Measurements from ENCODE around the gene SHROOM3. TPM values are rescaled to one million over a fixed set of nuclear protein-coding genes. Genes with fewer than 3 reads are reported as not detected.

Gene SHROOM3
- total RNA-seq, 4 donors from 2014 or later, result 20.3 to 50.9 (median 34.9) TPM

GRCh38 chr4:76738086-76738931 is 303.3 kb downstream of the SHROOM3 start:
- peak overlapping the region in 2 of 4 donors; percentile 0 to 25 for H3K4me3 ChIP-seq
- no peaks in the 10 kb centered on the region for H3K27me3 ChIP-seq
- no peak for TF ChIP-seq CTCF (IDR thresholded peaks at IDR 0.05)
- peak in 2 of 4 donors; percentile 15 to 51 for TF ChIP-seq POLR2A (IDR thresholded peaks at IDR 0.05)
- H3K9me3 ChIP-seq, result no peaks in the 10 kb centered on the region
- peaks cover 0 to 41% (median 0%) of the 10 kb centered on the region in 3 donors for H3K36me3 ChIP-seq
- no peak for DNase-seq
- intact Hi-C loops (cut with DNase I), result loop anchor here (10.0 kb wide), 1 partner anchor 224 kb away; no protein-coding TSS in a partner anchor
- 44 to 57% methylated on average over 4 to 5 of the region's 5 CpGs for WGBS, 2 donors
- peaks cover 0 to 23% (median 0%) of the 10 kb centered on the region in 3 donors for H3K4me1 ChIP-seq
- H3K27ac ChIP-seq, result peak overlapping the region; percentile 62 to 88 (median 83)

DNA sequence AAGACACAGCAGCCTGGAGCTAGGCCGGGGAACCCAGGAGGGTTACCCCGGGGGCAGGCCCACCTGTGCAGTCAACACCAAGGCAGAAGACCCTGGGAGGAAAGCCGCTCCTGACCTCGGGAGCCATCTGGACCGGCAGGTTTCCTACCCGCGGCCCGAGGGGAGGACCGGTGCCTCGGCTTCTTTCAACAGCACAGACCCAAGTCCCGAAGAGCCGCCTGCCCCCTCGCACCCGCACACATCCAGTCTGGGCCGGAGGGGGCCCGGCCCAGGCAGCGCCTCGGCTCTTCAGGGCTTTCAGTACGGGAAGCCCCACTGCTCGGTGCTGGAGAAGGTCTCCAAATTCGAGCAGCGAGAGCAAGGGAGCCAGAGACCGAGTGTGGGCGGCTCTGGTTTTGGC is 305.2 kb downstream of the SHROOM3 start:
- Histone ChIP-seq H3K36me3 (peaks cover 0 to 41% (median 0%) of the 10 kb centered on the region in 3 donors), H3K27ac (peak overlapping the region; percentile 62 to 88 (median 83)), H3K27me3 (no peaks in the 10 kb centered on the region), H3K9me3 (no peaks in the 10 kb centered on the region), H3K4me1 (peaks cover 0 to 23% (median 0%) of the 10 kb centered on the region in 3 donors), H3K4me3 (no peak overlapping the region)
- DNase-seq, result no peak
- intact Hi-C loops (cut with DNase I), result no loop called here
- no peak for TF ChIP-seq POLR2A (IDR thresholded peaks at IDR 0.05)
- no peak for TF ChIP-seq CTCF (IDR thresholded peaks at IDR 0.05)
- 91% methylated on average over 11 of the region's 24 CpGs; no CpG with 5 or more reads in 1 of the 2 donors for WGBS, 2 donors

DNA sequence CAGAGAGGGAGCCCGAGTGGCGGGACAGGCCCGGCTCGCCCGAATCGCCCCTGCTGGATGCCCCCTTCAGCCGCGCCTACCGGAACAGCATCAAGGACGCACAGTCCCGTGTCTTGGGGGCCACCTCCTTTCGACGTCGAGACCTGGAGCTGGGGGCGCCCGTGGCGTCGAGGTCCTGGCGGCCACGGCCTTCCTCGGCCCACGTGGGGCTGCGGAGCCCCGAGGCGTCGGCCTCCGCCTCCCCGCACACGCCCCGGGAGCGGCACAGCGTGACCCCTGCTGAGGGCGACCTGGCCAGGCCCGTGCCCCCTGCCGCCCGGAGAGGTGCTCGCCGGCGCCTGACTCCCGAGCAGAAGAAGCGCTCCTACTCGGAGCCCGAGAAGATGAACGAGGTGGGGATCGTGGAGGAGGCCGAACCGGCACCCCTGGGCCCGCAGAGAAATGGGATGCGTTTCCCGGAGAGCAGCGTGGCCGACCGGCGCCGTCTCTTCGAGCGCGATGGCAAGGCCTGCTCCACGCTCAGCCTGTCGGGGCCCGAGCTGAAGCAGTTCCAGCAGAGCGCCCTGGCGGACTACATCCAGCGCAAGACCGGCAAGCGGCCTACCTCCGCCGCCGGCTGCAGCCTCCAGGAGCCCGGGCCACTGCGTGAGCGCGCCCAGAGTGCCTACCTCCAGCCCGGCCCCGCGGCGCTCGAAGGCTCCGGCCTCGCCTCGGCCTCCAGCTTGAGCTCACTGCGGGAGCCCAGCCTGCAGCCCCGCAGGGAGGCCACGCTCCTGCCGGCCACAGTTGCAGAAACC is 306.0 kb downstream of the SHROOM3 start:
- WGBS, 2 donors, result 90 to 98% methylated on average over 5 to 8 of the region's 85 CpGs
- peak overlapping the region; percentile 62 to 88 (median 83) for H3K27ac ChIP-seq
- DNase-seq, result no peak
- peak overlapping the region in 3 of 4 donors; percentile 12 to 49 (median 25) for H3K4me3 ChIP-seq
- TF ChIP-seq CTCF (IDR thresholded peaks at IDR 0.05) (no peak), POLR2A (IDR thresholded peaks at IDR 0.05) (no peak)
- peaks cover 0 to 41% (median 0%) of the 10 kb centered on the region in 3 donors for H3K36me3 ChIP-seq
- H3K9me3 ChIP-seq, result no peaks in the 10 kb centered on the region
- no peaks in the 10 kb centered on the region for H3K27me3 ChIP-seq
- intact Hi-C loops (cut with DNase I), result no loop called here
- peaks cover 0 to 23% (median 0%) of the 10 kb centered on the region in 3 donors for H3K4me1 ChIP-seq

DNA sequence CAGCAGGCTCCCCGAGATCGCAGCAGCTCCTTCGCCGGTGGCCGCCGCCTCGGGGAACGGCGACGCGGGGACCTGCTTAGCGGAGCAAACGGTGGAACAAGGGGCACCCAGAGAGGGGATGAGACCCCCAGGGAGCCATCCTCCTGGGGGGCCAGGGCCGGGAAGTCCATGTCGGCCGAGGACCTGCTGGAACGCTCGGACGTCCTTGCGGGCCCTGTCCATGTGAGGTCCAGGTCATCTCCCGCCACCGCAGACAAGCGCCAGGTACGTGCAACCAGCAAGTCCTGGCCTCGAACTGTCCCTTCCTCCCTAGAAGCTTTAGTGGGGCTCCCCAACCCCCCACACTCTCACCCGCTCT is 306.6 kb downstream of the SHROOM3 start:
- no peaks in the 10 kb centered on the region for H3K9me3 ChIP-seq
- intact Hi-C loops (cut with DNase I), result no loop called here
- no peak for DNase-seq
- peaks cover 0 to 41% (median 0%) of the 10 kb centered on the region in 3 donors for H3K36me3 ChIP-seq
- H3K27ac ChIP-seq, result peak overlapping the region; percentile 46 to 88 (median 75)
- peak overlapping the region in 3 of 4 donors; percentile 12 to 49 (median 25) for H3K4me3 ChIP-seq
- TF ChIP-seq CTCF (IDR thresholded peaks at IDR 0.05) (no peak), POLR2A (IDR thresholded peaks at IDR 0.05) (no peak)
- peaks cover 0 to 23% (median 0%) of the 10 kb centered on the region in 3 donors for H3K4me1 ChIP-seq
- whole genome bisulfite sequencing, 2 donors, result 81 to 89% methylated on average over 13 to 17 of the region's 26 CpGs
- no peaks in the 10 kb centered on the region for H3K27me3 ChIP-seq
